Right lobe of liver (tissue), 4 donors: ENCODE results near the gene RERE.

Source experiments
- CTCF ChIP-seq, 4 donors: fragments of 200-600 bp in 3 of 4; fragments of 450-650 bp in 1 of 4; IDR thresholded peaks; one replicate each; pipeline versions ENCODE4 v1.5.1 to v1.8.0; 2016 to 2022; ENCODE audit warnings: antibody characterized with exemption in 4 of 4, mild to moderate bottlenecking in 2 of 4
- POLR2A ChIP-seq: fragments of 450-650 bp; IDR thresholded peaks from one replicate; pipeline ENCODE4 v1.6.1; 2017; ENCODE audit warnings: antibody characterized with exemption, mild to moderate bottlenecking
- donor health status: DM: no; HTN: no; CAD: no.
- donor health status: DM: no; HTN: no; CAD: no.
- donor health status: DM: no; HTN: yes; CAD: no.

- TF ChIP-seq CTCF (IDR thresholded peaks at IDR 0.05) = no peak
- TF ChIP-seq POLR2A = no peak
These were observed 395.7 kb downstream of the RERE start for GRCh38 chr1:8421721-8422120.
